GM12878 (cell line): Measurements from ENCODE around the gene AQP3. TPM values are rescaled to one million over a fixed set of nuclear protein-coding genes. Genes with fewer than 3 reads are reported as not detected.

ENCODE experiments used
- ATAC-seq: fragments of 200-7000 bp; cut with Tn5 transposase; 3 replicates; pipeline ENCODE4 v1.9.1; 2020; ENCODE audit warnings: mild to moderate bottlenecking, moderate library complexity
- BruUV-seq: library from RNA; stranded (reverse); fragments of 400-500 nt; replicated peaks from 2 replicates; lab custom pipeline; 2021; lab: Mats Ljungman, UMichigan
- CTCF ChIA-PET: fragments of 300-600 bp; sonication (Branson Sonifier 250); formaldehyde crosslinking; extraction: SDS; loops from one replicate; lab custom pipeline; 2021; ENCODE audit warnings: inconsistent platforms; lab: Yijun Ruan, JAX
- POLR2A ChIA-PET: fragments of 350-600 bp; formaldehyde crosslinking; extraction: SDS; loops from one replicate; lab custom pipeline; 2021; ENCODE audit warnings: inconsistent platforms; lab: Charles Lee
- RAD21 ChIA-PET: fragments of 300-600 bp; sonication (Branson Sonifier 250); formaldehyde crosslinking; loops from one replicate; lab custom pipeline; 2023; ENCODE audit warnings: antibody characterized with exemption; ENCODE audit not compliant: unreplicated experiment; lab: Charles Lee
- SMC1A ChIA-PET: fragments of 300-600 bp; sonication (Branson Sonifier 250); formaldehyde crosslinking; loops from one replicate; lab custom pipeline; 2023; ENCODE audit not compliant: unreplicated experiment, uncharacterized antibody; lab: Charles Lee
- DNase-seq: peaks from one replicate; pipeline ENCODE4 v3.0.0-alpha.2; 2011; ENCODE audit warnings: low read depth, low spot score
- FAIRE-seq: peaks from 3 replicates; lab custom pipeline; 2011; peaks lifted over from hg19 to GRCh38; lab: Jason Lieb, UNC
- H2AFZ ChIP-seq: 2 replicates; pipeline ENCODE4 v1.6.0; 2011; ENCODE audit warnings: low read depth, low read length, control low read depth; ENCODE audit not compliant: control insufficient read depth
- H3K27ac ChIP-seq: 2 replicates; pipeline ENCODE4 v1.5.1; 2011; ENCODE audit warnings: control low read depth; ENCODE audit not compliant: control insufficient read depth, insufficient read depth
- H3K27me3 ChIP-seq, 2 experiments: replicated peaks in 1 of 2; 2 replicates each; pipeline versions ENCODE4 v1.6.0 to v1.6.1; 2011; ENCODE audit warnings: low read length in 1 of 2; ENCODE audit not compliant: control insufficient read depth in 2 of 2, insufficient read depth in 2 of 2
- H3K36me3 ChIP-seq, 2 experiments: 2 replicates each; pipeline ENCODE4 v1.5.1; 2011; ENCODE audit warnings: low read length in 1 of 2; ENCODE audit not compliant: control insufficient read depth in 2 of 2, insufficient read depth in 2 of 2
- H3K4me1 ChIP-seq: 2 replicates; pipeline ENCODE4 v1.6.1; 2011; ENCODE audit warnings: mild to moderate bottlenecking, low read length, moderate library complexity, mixed read lengths; ENCODE audit not compliant: control insufficient read depth, insufficient read depth
- H3K4me2 ChIP-seq: 2 replicates; pipeline ENCODE4 v1.6.0; 2011; ENCODE audit warnings: control low read depth; ENCODE audit not compliant: control insufficient read depth, insufficient read depth
- H3K4me3 ChIP-seq: fragments of 200-600 bp; sonication (generic); 2 replicates; pipeline ENCODE4 v1.5.1; 2016
- H3K79me2 ChIP-seq: 2 replicates; pipeline ENCODE4 v1.6.0; 2011; ENCODE audit warnings: low read length; ENCODE audit not compliant: control insufficient read depth, insufficient read depth
- H3K9ac ChIP-seq: 2 replicates; pipeline ENCODE4 v1.8.0; 2011; ENCODE audit warnings: low read length, control low read depth, mixed read lengths; ENCODE audit not compliant: control insufficient read depth, insufficient read depth
- H3K9me3 ChIP-seq: replicated peaks from 3 replicates; pipeline ENCODE4 v1.5.1; 2011; ENCODE audit warnings: mild to moderate bottlenecking, low read length; ENCODE audit not compliant: control insufficient read depth, insufficient read depth
- H4K20me1 ChIP-seq: 2 replicates; pipeline ENCODE4 v1.6.0; 2011; ENCODE audit not compliant: control insufficient read depth, insufficient read depth
- CBX5 ChIP-seq: sonication (generic); IDR thresholded peaks from 2 replicates; pipeline ENCODE4 v1.6.1; 2016; ENCODE audit warnings: low read depth, moderate library complexity, mild to moderate bottlenecking, inconsistent platforms
- ETV6 ChIP-seq, 2 experiments: fragments of 450-650 bp in 1 of 2; IDR thresholded peaks in 1 of 2; conservative IDR thresholded peaks in 1 of 2; 2 replicates each; pipeline ENCODE4 v1.6.1; 2014; ENCODE audit warnings: antibody characterized with exemption in 1 of 2, borderline replicate concordance in 1 of 2, low read depth in 1 of 2, mild to moderate bottlenecking in 1 of 2, moderate library complexity in 1 of 2
- FOS ChIP-seq: IDR thresholded peaks from 3 replicates; pipeline ENCODE4 v1.6.1; 2011; ENCODE audit warnings: borderline replicate concordance; ENCODE audit not compliant: insufficient read length; ENCODE audit errors: extremely low read depth
- LARP7 ChIP-seq: fragments of 450-650 bp; IDR thresholded peaks from 2 replicates; pipeline ENCODE4 v1.6.1; 2017; ENCODE audit warnings: mild to moderate bottlenecking
- PAX8 ChIP-seq: fragments of 450-650 bp; IDR thresholded peaks from 2 replicates; pipeline ENCODE4 v1.6.1; 2017; ENCODE audit warnings: mild to moderate bottlenecking, moderate library complexity
- SRF ChIP-seq, 2 experiments: IDR thresholded peaks; 2 replicates each; pipeline ENCODE4 v1.6.1; 2011; ENCODE audit warnings: low read depth in 2 of 2, low read length in 2 of 2, mild to moderate bottlenecking in 1 of 2, moderate library complexity in 1 of 2
- ZNF24 ChIP-seq: fragments of 450-650 bp; IDR thresholded peaks from 2 replicates; pipeline ENCODE4 v1.6.1; 2017; ENCODE audit warnings: antibody characterized with exemption, mild to moderate bottlenecking
- WGBS: methylation state at CpG from one replicate; pipeline ENCODE4 v1.1.6; 2016; ENCODE audit warnings: low lambda C conversion rate; ENCODE audit not compliant: insufficient replicate concordance, insufficient coverage; ENCODE audit errors: missing lambda C conversion rate; 5-methylcytosine and 5-hydroxymethylcytosine counted together
- in situ Hi-C: fragments of 300-500 bp; cut with MboI; formaldehyde crosslinking; loops from 9 replicates; pipeline ENCODE4 v1.14.3; 2018; ENCODE audit warnings: mixed read lengths
- intact Hi-C: fragments of 100-400 bp; cut with micrococcal nuclease; formaldehyde crosslinking; loops from one replicate; pipeline ENCODE4 v1.14.2; 2022; ENCODE audit not compliant: unreplicated experiment
- polyA plus RNA-seq, 11 experiments: library from polyadenylated mRNA; depleted of rRNA in 4 of 11; unstranded in 6 of 11; stranded (reverse) in 5 of 11; fragments of >200 nt; fragmentation: Nextera tagmentation in 4 of 11; fragmentation: Illumina TruSeq in 1 of 11; extraction: Ambion mirVana in 4 of 11; extraction: Trizol in 1 of 11; gene quantifications; 1 replicate in 1 of 11; 2 replicates in 10 of 11; pipeline versions ENCODE4 v1.2.1 to v1.2.3, GENCODE V29; 2011 to 2016; ENCODE audit warnings: inconsistent platforms in 2 of 11, missing spikeins in 2 of 11, low read depth in 1 of 11
- total RNA-seq, 4 experiments: library from RNA; depleted of rRNA in 3 of 4; stranded (reverse); fragments of >200 nt in 3 of 4; fragmentation: Illumina TruSeq in 1 of 4; extraction: Trizol in 1 of 4; gene quantifications; 2 replicates each; pipeline versions ENCODE4 v1.2.1 to v1.2.3, GENCODE V29; 2013 to 2021
- TF ChIP-seq, protein P1 (sequence below): fragments of 450-650 bp; IDR thresholded peaks from 2 replicates; pipeline ENCODE4 v1.6.1; 2017; ENCODE audit warnings: mild to moderate bottlenecking, low read depth, inconsistent platforms; ENCODE audit not compliant: poor library complexity, severe bottlenecking
- TF ChIP-seq, protein P2 (sequence below): fragments of 450-650 bp; IDR thresholded peaks from 2 replicates; pipeline ENCODE4 v1.6.1; 2016; ENCODE audit warnings: mild to moderate bottlenecking, moderate library complexity, borderline replicate concordance
- TF ChIP-seq, protein P3 (sequence below): fragments of 450-650 bp; IDR thresholded peaks from 2 replicates; pipeline ENCODE4 v1.6.1; 2016; ENCODE audit warnings: mild to moderate bottlenecking
- TF ChIP-seq, protein P4 (sequence below): IDR thresholded peaks from 2 replicates; pipeline ENCODE4 v1.6.1; 2011; ENCODE audit warnings: borderline replicate concordance, low read depth, mild to moderate bottlenecking, moderate library complexity, low read length; ENCODE audit not compliant: insufficient read depth, poor library complexity, severe bottlenecking

AQP3 gene
- total and polyA plus RNA-seq, 10 of the 15 experiments (the other 5 are each of a cell fraction or from before 2014, with no cell fraction given): 0.60 to 11.8 (median 4.5) TPM

GRCh38 chr9:33461492-33461891 lies 14.1 kb upstream of the AQP3 start:
- no peaks in the 10 kb centered on the region for H3K27me3 ChIP-seq
- no peak overlapping the region for H2AFZ ChIP-seq
- FAIRE-seq (no peak), DNase-seq (no peak), ATAC-seq (no peak)
- H4K20me1 ChIP-seq: peaks cover 3% of the 10 kb centered on the region; the same call in 1 of the 2 replicates
- intact Hi-C loops: no loop called here
- H3K79me2 ChIP-seq: no peaks in the 10 kb centered on the region
- CTCF ChIA-PET: interaction anchor here (14.3 kb wide), 1 partner anchor 8 kb away, joined by 154 read pairs; no protein-coding TSS in a partner anchor
- no peak overlapping the region for H3K27ac ChIP-seq
- no peak overlapping the region for H3K4me3 ChIP-seq
- 80% methylated on average over 3 of the region's 3 CpGs for WGBS
- no peak overlapping the region for H3K4me2 ChIP-seq
- H3K9me3 ChIP-seq: no peaks in the 10 kb centered on the region
- in situ Hi-C loops: no loop called here
- RAD21 ChIA-PET: interaction anchor here (0.7 to 1.4 kb wide), 2 partner anchors 12 to 88 kb away, joined by 3 to 4 read pairs; partner anchors contain the start of gene NOL6
- no peak overlapping the region for H3K9ac ChIP-seq
- peaks cover 28 to 31% of the 10 kb centered on the region in 2 experiments for H3K36me3 ChIP-seq
- BruUV-seq: no TSS peak
- SMC1A ChIA-PET: no interaction called here
- TF ChIP-seq FOS: no peak
- no peak for TF ChIP-seq LARP7
- TF ChIP-seq, protein P1, sequence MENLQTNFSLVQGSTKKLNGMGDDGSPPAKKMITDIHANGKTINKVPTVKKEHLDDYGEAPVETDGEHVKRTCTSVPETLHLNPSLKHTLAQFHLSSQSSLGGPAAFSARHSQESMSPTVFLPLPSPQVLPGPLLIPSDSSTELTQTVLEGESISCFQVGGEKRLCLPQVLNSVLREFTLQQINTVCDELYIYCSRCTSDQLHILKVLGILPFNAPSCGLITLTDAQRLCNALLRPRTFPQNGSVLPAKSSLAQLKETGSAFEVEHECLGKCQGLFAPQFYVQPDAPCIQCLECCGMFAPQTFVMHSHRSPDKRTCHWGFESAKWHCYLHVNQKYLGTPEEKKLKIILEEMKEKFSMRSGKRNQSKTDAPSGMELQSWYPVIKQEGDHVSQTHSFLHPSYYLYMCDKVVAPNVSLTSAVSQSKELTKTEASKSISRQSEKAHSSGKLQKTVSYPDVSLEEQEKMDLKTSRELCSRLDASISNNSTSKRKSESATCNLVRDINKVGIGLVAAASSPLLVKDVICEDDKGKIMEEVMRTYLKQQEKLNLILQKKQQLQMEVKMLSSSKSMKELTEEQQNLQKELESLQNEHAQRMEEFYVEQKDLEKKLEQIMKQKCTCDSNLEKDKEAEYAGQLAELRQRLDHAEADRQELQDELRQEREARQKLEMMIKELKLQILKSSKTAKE: no peak
- no peak for TF ChIP-seq PAX8
- no peak for TF ChIP-seq ZNF24
- no peak for TF ChIP-seq ETV6 (conservative IDR thresholded peaks at IDR 0.05 in 1 of 2, IDR thresholded peaks at IDR 0.05 in 1 of 2; ENCODE audit: borderline replicate concordance in 1 of 2, low read depth in 1 of 2)
- TF ChIP-seq CBX5: no peak
- TF ChIP-seq, protein P2, sequence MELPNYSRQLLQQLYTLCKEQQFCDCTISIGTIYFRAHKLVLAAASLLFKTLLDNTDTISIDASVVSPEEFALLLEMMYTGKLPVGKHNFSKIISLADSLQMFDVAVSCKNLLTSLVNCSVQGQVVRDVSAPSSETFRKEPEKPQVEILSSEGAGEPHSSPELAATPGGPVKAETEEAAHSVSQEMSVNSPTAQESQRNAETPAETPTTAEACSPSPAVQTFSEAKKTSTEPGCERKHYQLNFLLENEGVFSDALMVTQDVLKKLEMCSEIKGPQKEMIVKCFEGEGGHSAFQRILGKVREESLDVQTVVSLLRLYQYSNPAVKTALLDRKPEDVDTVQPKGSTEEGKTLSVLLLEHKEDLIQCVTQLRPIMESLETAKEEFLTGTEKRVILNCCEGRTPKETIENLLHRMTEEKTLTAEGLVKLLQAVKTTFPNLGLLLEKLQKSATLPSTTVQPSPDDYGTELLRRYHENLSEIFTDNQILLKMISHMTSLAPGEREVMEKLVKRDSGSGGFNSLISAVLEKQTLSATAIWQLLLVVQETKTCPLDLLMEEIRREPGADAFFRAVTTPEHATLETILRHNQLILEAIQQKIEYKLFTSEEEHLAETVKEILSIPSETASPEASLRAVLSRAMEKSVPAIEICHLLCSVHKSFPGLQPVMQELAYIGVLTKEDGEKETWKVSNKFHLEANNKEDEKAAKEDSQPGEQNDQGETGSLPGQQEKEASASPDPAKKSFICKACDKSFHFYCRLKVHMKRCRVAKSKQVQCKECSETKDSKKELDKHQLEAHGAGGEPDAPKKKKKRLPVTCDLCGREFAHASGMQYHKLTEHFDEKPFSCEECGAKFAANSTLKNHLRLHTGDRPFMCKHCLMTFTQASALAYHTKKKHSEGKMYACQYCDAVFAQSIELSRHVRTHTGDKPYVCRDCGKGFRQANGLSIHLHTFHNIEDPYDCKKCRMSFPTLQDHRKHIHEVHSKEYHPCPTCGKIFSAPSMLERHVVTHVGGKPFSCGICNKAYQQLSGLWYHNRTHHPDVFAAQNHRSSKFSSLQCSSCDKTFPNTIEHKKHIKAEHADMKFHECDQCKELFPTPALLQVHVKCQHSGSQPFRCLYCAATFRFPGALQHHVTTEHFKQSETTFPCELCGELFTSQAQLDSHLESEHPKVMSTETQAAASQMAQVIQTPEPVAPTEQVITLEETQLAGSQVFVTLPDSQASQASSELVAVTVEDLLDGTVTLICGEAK: no peak
- TF ChIP-seq, protein P3, sequence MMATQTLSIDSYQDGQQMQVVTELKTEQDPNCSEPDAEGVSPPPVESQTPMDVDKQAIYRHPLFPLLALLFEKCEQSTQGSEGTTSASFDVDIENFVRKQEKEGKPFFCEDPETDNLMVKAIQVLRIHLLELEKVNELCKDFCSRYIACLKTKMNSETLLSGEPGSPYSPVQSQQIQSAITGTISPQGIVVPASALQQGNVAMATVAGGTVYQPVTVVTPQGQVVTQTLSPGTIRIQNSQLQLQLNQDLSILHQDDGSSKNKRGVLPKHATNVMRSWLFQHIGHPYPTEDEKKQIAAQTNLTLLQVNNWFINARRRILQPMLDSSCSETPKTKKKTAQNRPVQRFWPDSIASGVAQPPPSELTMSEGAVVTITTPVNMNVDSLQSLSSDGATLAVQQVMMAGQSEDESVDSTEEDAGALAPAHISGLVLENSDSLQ: no peak
- TF ChIP-seq SRF (IDR thresholded peaks at IDR 0.05; ENCODE audit: low read depth in 2 of 2, low read length in 2 of 2): no peak
- TF ChIP-seq, protein P4, sequence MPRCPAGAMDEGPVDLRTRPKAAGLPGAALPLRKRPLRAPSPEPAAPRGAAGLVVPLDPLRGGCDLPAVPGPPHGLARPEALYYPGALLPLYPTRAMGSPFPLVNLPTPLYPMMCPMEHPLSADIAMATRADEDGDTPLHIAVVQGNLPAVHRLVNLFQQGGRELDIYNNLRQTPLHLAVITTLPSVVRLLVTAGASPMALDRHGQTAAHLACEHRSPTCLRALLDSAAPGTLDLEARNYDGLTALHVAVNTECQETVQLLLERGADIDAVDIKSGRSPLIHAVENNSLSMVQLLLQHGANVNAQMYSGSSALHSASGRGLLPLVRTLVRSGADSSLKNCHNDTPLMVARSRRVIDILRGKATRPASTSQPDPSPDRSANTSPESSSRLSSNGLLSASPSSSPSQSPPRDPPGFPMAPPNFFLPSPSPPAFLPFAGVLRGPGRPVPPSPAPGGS: no peak
- POLR2A ChIA-PET: no interaction called here
- peaks cover 20% of the 10 kb centered on the region for H3K4me1 ChIP-seq
